Hippocampal formation (tissue), 2 donors: ENCODE measurements around the gene GBP6.
"Not testable (repeated sequence)": the region's sequence is repeated elsewhere in the genome, so short reads cannot be mapped to it uniquely, and the experiment has no call there.

ENCODE experiments used
- DNase-seq, 2 donors: peaks; one replicate each; lab custom pipeline; 2025; lab: John Stamatoyannopoulos, UW

Gene GBP6

GRCh38 chr1:89369331-89369730, 5.5 kb downstream of the GBP6 start:
- no peak for DNase-seq

DNA sequence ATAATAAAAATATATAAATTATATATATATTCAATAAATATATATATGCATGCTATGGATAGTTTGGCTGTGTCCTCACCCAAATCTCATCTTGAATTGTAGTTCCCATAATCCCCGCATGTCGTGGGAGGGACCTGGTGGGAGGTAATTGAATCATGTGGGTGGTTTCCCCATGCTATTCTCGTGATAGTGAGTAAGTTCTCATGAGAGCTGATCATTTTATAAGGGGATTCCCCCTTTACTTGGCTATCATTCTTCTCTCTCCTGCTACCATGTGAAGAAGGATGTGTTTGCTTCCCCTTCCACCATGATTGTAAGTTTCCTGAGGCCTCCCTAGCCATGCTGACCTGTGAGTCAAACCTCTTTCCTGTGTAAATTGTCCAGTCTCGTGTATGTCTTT, 10.0 kb downstream of the GBP6 start:
- DNase-seq = not testable (repeated sequence)

DNA sequence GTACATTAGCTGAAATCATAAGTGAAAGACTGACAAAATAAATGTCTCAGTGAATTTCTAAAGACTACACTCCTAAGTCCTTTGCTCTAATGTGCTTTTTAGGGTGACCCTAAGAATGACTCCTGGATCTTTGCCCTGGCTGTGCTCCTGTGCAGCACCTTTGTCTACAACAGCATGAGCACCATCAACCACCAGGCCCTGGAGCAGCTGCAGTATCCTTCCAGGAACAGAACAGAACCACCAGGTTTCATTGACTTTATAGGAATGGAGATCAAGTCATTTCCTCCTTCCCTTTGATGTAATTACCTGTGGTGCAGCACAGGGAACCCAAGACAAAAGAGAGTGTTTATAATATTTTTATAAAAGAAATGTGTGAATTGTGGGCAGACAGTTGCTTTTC, 14.1 kb downstream of the GBP6 start:
- no peak for DNase-seq

DNA sequence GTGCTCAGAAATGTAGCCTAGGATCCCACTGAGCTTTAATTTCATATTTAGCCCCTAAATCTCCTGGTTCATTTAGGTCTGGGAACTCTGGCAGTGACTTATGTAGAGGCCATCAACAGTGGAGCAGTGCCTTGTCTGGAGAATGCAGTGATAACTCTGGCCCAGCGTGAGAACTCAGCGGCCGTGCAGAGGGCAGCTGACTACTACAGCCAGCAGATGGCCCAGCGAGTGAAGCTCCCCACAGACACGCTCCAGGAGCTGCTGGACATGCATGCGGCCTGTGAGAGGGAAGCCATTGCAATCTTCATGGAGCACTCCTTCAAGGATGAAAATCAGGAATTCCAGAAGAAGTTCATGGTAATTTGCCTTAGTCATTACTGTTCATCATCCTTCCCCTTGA, 17.8 kb downstream of the GBP6 start:
- DNase-seq = no peak

DNA sequence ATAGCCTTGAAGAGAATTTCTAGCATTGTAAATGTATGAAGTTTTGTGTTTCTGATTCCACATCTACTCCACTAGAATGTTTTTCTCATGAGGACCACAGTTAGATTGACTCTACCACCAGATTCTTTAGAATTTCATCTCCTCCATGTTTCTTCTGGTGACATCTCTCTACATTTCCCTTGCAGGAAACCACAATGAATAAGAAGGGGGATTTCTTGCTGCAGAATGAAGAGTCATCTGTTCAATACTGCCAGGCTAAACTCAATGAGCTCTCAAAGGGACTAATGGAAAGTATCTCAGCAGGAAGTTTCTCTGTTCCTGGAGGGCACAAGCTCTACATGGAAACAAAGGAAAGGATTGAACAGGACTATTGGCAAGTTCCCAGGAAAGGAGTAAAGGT, 18.6 kb downstream of the GBP6 start:
- no peak for DNase-seq

DNA sequence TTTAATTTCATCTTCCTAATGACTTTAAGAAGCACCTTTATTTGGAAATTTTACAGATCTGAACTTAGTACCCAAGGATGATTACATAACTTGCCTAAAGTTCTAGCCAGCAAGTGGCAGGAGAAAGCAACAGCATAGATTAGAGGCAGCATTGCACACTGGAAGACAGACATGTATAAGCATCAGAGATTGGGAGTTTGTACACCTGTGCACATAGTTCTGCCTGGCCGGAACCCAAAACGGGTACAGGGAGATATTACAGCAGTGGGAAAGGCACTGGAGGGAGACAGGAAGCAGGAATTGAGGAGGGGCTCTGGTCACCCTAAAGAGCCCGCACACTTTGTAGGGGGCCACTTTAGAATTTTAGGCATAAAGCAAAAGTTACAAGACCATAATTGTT, 19.3 kb downstream of the GBP6 start:
- no peak for DNase-seq

DNA sequence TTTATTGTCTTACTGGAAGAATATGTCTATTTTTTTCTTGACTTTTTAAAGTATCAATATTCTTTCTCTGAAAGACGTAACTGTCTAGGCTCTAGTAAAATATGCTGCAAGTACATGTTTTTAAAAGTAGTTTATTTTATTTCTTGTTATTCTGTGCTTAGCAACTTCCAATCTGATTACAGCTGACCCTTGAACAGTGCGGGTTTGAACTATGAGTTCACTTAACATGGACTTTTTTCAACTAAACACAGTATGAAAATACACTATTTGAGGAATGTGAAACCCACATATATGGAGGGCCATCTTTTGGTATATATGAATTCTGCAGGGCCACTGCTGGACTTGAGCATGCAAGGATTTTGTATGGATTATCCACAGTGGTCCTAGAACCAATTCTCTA, 26.8 kb downstream of the GBP6 start:
- DNase-seq = no peak

GRCh38 chr1:89391686-89392085, 27.8 kb downstream of the GBP6 start:
- DNase-seq = no peak

DNA sequence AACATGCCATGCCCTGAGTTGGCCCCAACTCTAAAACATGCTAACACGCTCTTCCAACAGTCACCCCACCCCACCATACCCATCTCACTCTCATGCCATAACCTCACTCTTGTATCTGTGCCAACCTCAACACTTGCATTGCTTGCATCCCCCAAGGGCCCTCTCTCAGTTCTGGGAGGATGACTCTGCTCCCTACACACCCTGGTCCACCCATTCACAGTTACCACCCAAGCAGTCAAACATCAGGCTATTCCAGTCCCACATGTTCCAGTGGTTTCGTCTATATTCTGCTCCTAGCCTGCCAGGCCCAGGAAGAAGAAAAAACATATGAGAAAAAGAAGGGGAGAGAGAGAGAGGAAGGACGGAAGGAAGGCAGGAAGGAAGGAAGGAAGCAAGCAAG, 31.0 kb downstream of the GBP6 start:
- no peak for DNase-seq

DNA sequence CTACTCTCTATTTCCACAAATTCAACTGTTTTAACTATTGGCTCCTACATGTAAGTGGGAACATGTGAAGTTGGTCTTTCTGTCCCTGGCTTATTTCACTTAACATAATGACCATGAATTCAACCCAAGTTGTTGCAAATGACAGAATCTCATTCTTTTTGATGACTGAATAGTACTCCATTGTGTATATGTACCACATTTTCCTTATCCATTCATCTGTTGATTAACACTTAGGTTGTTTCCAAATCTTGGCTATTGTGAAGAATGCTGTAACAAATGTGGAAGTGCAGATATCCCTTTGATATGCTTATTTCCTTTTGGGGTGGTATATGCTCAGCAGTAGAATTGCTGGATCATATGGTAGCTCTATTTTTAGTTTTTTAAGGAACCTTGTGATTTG, 33.0 kb downstream of the GBP6 start:
- no peak for DNase-seq

DNA sequence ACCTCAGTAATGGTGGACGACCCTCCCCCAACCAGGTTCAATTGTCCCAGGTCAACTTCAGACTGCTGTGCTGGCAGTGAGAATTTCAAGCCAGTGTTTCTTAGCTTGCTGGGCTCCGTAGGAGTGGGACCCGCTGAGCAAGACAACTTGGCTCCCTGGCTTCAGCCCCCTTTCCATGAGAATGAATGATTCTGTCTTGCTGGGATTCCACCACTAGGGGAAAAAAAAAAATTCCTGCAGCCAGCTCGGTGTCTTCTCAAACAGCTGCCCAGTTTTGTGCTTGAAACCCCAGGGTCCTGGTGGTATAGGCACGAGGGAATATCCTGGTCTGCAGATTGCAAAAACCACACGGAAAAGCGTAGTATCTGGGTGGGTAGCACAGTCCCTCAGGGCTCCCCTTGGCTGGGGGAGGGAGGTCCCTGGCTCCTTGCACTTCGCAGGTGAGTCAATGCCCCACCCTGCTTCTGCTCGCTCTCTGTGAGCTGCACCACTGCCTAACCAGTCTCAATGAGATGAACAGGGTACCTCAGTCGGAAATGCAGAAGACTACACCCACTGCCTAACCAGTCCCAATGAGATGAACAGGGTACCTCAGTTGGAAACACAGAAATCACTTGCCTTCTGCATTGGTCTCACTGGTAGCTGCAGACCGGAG, 41.5 kb downstream of the GBP6 start:
- no peak for DNase-seq

GRCh38 chr1:89407360-89407759, 43.5 kb downstream of the GBP6 start:
- DNase-seq = no peak

- not testable (repeated sequence) for DNase-seq
Measured at GRCh38 chr1:89407768-89408167, 43.9 kb downstream of the GBP6 start.

DNA sequence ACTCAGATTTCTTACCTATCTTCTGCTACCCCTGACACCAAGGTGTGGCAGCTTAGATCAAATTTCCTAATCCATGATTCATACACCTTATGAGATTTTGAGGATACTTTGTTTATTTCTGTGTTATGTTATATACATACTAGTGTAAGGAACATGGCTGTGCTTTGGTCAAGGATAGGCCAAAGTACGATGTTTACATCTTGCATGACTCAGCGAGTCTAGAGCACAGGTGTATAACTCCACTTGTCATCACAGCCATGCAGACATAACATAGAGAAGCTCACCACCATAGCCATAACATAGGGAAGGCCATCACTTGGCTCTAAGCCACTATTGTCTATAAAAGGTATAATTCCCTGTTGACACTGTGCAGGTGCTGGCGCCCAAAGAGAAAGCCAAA, 61.2 kb downstream of the GBP6 start:
- no peak for DNase-seq

DNA sequence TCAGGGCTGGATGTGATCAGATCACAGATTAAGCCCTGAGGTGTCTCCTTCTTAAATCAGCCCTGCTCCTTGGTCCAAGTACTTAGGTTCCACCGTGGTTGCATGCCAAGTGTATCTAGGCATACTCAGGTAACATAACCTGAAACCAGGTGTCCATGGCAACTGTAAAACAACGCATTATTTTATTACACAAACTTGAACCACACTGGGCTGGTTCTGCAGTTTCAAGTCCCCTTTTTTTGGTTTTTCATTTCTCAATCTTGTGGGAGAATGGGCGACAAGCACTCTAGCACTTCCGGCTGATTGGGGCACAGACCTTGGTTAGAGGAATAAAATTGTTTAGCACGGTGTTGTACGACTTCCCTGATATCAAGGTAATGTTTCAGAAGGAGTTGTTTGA, 65.2 kb downstream of the GBP6 start:
- DNase-seq = no peak

GRCh38 chr1:89429681-89430080, 65.8 kb downstream of the GBP6 start:
- not testable (repeated sequence) for DNase-seq

DNA sequence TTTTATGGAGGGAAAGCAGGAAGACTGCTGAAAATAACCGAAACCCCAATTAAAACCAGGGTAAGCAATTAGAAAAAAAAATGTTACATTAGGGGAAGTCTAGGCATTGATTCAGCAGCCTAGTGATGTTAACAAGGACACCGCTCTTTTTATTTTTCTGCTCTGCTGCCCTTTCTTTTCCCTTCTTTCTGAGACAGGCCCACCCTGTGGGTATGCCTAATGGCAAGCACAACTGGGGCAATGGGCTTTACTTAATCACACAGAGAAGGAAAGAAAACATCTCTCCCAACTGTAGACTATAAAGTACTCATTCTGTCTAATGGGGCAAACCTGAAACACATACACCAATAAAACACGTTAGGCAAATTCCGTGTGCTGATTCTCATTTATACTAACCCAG, 69.6 kb downstream of the GBP6 start:
- DNase-seq = no peak

- DNase-seq = not testable (repeated sequence)
Measured at GRCh38 chr1:89434058-89434780, 70.4 kb downstream of the GBP6 start.
